ENCODE measurements around the gene RRP12. TPM values are rescaled to one million over a fixed set of nuclear protein-coding genes. Genes with fewer than 3 reads are reported as not detected.

RRP12 gene
- total RNA-seq, 2 donors from 2014 or later: 7.6 to 27.2 TPM

DNA sequence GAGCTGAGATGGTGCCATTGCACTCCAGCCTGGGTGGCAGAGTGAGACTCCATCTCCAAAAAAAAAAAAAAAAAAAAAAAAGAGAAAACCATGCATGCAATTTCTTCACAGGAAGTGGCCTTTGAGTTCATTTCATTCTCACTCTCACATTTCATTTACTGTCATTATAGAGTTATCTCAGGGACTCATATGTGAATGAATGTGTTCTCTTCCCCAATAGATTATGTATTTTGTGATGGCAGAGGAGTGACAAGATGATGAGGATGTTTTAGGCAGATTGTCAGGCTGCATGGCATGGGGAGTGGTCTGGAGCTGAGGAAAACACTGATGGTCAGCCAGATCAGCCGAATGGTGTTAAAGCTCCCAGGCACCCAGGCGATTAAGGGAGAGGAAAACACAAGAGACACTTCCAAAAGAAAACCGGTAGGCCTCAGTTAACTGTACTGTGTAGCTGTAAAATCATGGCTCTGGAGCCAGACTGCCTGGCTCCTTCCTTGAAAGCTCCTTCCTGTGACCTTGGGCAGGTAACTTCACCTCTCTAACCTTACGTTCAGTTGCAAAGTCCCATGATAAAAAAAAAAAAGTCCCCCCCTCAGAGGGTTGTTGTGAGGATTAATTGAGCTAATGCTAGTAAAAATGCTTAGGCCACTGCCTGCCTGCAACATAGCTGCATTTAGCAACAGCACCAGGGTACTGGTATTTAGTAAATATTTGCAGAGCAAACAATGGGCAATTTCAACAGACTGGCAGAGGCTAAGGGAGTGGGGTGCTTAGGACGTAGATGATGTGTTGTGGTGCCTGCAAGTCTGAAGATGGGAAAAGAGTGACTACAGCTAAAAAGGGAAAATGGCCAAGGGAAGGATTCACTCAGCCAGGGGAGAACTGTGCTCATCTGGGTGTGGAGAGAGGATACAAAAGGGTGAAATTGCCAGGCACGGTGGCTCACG lies 73.5 kb downstream of the RRP12 start:
- intact Hi-C loops (cut with DNase I): no loop called here
- DNase-seq (no peak), ATAC-seq (no peak)

DNA sequence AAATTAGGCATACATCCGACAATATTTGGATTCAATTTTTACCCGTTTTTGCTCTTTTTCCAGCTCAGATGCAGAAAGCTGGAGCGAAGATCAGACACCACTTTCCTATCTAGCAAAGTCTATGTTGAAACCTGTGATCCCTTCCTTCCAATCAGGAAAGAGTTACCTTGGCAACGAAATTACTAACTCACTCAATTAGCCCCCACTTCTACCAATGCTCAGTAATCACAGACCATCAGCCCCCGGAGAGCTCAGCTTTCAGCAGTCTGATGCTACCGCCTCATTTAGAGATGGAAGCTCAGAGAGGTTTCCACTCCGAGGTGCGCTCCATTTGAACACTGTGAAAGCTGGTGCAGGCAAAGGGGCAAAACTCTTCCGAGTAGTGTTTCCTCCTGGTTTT lies 75.4 kb downstream of the RRP12 start:
- intact Hi-C loops (cut with DNase I): no loop called here
- DNase-seq: no peak
- no peak for ATAC-seq

DNA sequence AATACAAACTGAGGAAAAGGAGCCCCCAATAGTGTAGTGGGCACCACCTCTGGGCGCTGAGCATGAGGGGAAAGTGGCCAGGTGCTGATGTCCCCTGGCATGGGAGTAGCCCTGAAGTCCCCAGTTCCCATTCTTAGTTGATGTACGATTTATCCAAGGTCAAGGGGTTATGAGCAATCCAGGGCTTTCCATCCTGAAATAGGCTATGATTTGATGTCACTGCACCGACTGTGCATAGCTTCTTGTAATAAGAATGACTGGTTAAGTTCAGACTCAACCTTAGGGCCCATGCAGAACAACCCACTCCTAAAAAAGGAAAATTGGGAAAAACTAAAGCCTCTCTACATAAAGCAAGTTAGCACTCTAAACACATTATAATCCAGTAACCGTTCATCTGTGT lies 77.6 kb downstream of the RRP12 start:
- DNase-seq (no peak), ATAC-seq (no peak)
- intact Hi-C loops (cut with DNase I): no loop called here

DNA sequence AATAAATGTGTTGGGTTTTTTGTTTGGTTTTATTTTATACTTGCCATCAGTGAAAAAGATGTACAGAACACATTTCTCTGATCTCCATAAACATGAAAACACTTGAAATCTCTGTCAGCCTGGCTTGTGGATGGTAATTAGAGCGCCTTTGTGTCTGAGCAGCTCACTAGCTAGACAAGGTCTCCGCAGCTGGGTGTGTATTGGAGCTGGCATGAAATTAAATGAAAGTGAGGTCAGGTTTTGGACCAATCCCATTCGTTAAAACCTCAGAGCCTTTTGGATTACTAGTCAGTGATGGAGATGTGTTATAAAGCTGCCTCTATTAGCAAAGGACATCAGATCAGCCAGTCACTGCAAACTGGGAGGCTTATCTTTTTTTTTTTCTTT lies 79.3 kb downstream of the RRP12 start:
- DNase-seq (no peak), ATAC-seq (no peak)
- intact Hi-C loops (cut with DNase I): no loop called here

DNA sequence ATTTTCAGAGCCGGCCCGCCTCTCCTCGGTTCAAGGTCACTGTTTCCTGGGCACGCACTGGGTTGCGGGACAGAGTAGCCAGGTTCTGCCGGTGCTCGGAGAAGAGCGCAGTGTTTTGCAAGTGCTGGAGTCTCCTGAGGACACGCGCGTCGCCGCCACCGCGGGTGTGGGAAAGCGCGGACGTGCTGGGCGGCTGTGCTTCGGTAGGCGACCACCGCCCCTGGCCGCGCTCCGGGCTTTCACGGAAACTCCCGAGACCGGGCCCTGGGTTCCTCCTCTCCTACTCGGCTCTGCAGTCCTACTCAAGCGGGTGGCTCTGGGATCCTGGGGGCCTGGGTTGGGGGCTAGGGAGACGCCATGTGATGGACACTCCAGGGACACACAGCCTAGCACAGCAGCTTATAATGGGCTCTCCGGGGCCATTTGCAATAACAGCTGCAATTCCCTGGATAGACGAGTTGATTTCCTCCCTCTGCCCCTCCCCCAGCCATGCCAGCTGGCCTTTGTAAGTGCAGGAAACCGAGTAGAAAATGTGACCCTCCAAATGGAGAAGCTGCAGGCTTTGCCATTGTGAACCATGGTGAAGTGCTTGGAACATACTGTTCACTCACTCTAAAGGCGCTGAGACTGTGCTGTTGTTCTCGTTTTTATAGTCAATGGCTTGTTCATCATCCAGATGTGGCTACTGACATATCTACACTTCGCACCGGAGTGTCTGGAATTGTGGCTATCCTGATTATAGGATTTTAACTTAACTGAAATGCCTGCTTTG lies 79.9 kb downstream of the RRP12 start:
- ATAC-seq: peak in 1 of 2 donors; percentile 5
- intact Hi-C loops (cut with DNase I): no loop called here
- DNase-seq: peak; percentile 44

DNA sequence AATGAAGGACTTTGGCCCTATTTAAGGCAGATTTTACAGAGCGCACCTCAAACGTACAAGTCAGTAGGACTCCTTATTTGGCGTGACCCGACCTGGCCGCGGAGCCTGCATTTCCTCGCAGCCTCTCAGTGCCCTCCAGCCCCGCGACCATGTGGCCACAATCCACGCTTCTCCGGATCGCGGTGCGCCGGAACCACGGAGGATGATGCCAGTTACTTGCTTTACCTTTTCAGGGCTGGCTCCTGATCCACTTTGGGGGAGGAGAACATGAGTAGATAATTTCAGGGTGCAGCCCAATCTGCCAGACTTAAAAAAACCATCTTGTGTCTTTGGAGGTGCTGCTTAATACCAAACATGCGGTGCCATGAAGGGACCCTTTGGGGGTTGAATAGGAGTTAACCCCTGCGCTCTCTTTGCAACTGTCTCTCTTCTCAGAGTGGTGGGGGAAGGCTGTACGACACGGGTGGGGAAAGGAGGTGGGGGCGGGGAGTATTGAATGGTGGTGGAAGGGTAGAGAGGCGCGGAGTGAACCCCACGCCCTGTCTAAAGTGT lies 80.6 kb downstream of the RRP12 start:
- ATAC-seq (no peak), DNase-seq (peak; percentile 26)
- intact Hi-C loops (cut with DNase I): no loop called here

DNA sequence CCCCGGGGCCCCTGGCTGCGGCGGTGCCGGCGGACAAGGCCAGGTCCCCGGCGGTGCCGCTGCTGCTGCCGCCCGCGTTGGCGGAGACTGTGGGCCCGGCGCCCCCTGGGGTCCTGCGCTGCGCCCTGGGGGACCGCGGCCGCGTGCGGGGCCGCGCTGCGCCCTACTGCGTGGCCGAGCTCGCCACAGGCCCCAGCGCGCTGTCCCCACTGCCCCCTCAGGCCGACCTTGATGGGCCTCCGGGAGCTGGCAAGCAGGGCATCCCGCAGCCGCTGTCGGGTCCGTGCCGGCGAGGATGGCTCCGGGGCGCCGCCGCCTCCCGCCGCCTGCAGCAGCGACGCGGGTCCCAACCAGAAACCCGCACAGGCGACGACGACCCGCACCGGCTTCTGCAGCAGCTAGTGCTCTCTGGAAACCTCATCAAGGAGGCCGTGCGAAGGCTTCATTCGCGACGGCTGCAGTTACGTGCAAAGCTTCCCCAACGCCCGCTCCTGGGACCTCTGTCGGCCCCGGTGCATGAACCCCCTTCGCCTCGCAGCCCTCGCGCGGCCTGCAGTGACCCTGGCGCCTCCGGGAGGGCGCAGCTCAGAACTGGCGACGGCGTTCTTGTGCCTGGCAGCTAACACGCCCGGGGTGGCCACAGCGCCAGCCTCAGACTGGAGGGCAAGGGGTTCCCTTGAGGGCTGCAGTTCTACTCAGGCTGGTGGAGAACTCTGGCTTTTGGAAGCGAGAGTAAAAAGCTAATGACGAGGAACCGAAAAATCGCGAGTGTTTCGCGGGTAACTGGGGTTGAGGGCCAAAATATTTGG lies 81.3 kb downstream of the RRP12 start:
- ATAC-seq: peak; percentile 32 to 36
- intact Hi-C loops (cut with DNase I): no loop called here
- peak; percentile 66 for DNase-seq

DNA sequence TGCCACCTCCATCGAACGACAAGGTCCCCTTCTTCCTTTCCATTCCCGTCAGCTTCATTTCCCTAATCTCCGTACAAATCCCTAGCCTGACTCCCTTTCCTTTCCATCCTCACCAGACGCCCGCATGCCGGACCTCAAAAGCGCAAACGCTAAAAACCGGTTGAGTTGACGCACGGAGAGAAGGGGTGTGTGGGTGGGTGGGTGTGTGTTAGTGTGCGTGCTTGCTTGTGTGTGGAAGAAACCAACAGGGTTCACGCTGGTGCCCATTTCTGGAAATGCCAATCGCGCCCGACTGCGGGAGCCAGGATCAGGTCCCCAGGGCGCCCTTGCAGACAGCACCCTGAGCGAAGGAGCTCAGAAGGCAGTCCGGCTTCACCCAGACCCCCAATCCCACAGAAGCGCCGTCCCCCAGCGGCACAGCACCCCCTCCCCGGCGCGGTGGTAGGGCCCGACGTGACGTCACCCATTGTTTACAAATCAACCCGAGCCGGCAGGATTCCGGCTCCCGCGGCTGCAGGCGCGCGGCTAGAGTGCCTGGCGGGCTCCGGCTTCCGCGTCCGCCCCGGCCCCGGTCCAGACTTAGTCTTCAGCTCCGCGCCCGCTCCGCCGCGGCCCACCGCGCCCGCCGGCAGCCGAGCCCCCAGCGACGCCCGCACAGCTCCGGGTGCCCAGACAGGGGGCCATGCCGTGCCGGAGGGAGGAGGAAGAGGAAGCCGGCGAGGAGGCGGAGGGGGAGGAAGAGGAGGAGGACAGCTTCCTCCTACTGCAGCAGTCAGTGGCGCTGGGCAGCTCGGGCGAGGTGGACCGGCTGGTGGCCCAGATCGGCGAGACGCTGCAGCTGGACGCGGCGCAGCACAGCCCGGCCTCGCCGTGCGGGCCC lies 82.1 kb downstream of the RRP12 start, which contains the start of gene FRAT1:
Gene FRAT1 (plus strand): TSS at position 500 of the 880 bp plus-strand sequence. CDS start 183 bp downstream, at position 683.
- ATAC-seq: peak; percentile 90 to 92
- intact Hi-C loops (cut with DNase I): no loop called here
- peak; percentile 93 for DNase-seq

DNA sequence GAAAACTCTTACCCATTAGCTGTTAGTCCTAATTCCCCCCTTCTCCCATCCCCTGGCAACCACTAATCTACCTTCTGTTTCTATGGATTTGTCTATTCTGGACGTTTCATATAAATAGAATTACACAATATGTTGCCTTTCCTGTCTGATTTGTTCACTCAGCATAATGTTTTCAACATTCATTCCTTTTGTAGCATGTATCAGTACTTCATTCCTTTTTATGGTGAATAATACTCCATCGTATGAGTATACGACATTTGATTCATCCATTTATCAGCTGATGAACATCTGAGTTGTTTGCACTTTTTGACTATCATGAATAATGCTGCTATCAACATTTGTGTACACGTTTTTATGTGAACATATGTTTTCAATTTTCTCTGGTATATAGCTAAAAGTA lies 86.5 kb downstream of the RRP12 start:
- intact Hi-C loops (cut with DNase I): no loop called here
- ATAC-seq: no peak
- no peak for DNase-seq

DNA sequence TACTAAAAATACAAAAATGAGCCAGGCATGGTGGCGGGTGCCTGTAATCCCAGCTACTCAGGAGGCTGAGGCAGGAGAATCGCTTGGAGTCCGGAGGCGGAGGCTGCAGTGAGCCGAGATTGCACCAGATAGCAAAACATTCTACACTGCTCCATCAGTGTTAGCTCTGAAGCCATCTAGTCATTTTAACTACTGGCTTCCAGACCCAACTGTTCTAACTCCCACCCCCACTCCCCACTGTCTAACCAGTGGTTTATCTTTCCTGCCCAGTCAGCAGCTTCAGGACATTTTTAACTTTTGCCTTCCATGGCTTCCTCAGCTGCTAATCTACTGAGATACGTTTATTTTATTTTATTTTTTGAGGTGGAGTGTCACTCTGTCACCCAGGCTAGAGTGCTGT lies 88.2 kb downstream of the RRP12 start:
- ATAC-seq: no peak
- DNase-seq: no peak
- intact Hi-C loops (cut with DNase I): no loop called here

DNA sequence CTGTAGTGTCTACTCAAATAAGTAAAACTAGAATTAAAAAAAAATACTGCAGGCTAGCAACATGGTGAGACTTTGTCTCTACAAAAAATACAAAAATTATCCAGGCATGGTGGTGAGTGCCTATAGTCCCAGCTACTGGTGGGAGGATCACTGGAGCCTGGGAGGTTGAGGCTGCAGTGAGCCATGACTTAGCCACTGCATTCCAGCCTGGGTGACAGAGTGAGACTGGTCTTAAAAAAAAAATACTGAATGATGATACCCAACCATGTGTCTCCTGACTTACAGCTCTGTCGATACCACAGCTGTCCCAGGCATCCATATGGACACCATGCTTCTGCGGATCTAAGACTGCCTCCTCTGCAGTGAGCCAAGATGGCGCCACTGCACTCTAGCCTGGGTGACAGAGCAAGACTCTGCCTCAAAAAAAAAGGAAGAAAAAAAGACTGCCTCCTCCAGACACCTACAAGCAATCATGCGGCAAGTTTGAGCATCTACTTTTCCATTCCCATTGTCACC lies 90.0 kb downstream of the RRP12 start:
- ATAC-seq (no peak), DNase-seq (no peak)
- intact Hi-C loops (cut with DNase I): no loop called here

DNA sequence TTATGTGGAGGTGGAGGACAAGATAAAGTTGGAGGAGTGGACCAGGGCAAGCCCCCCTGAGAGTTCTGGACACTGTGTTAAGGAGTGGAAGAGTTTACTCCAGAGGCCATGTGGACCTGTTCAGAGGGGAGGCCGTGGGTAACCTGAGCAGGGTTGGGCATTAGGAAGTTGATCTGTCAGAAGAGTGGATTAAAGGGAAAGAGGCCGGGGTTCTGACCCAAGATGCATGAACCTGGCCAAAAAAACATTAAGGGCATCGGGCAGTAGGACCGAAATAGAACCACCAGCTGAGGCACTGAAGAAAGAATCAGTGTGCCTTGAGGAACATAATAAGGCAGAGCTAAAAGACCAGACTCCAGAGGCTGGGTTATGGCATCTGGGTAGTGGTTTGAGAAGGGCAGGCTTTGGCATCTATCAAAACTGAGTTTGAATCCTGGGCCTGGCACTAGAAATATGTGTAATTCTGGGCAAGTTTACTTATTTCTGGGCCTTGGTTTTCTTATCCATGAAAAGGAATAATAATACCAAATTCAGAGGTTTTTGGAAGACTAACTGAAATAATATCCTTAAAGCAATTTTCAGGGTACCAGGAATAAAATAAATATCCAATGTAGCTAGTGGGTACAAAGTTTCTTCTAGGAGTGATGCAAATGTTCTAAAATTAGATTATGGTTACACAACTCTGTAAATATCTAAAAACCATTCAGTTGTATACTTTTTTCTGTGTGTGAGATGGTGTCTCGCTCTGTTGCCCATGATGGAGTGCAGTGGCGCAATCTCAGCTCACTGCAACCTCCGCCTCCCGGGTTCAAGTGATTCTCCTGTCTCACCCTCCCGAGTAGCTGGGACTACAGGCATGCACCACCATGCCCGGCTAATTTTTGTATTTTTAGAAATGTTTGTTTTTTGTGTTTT lies 93.0 kb downstream of the RRP12 start:
- ATAC-seq (peak in 1 of 2 donors; percentile 17), DNase-seq (no peak)
- intact Hi-C loops (cut with DNase I): no loop called here

DNA sequence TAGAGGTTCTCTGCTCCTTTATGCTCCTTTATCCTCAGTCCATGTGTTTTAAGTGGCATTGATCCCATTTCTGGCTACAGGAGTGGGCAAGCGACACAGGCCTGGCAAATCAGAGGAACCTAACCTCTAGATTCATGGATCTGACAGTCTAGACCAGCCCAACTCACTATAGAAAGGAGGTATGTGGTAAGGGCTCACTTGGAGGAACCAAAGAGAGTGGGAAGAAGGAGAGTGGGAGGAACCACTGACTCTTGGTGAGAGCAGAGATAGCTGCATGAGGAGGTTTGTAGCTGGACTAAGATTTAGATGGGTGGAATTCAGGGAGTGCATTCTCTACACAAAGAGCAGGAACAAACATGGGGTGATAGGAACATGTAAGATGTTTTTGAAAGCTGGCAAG lies 93.7 kb downstream of the RRP12 start:
- ATAC-seq: peak in 1 of 2 donors; percentile 32
- intact Hi-C loops (cut with DNase I): no loop called here
- DNase-seq: no peak

All from left cardiac atrium (tissue), 4 donors.